Bone marrow (tissue), 2 donors: Measurements from ENCODE around the gene HDGFL2.

ENCODE experiments used
- DNase-seq, 2 donors: peaks; one replicate each; lab custom pipeline; 2025; lab: John Stamatoyannopoulos, UW

Gene HDGFL2

DNA sequence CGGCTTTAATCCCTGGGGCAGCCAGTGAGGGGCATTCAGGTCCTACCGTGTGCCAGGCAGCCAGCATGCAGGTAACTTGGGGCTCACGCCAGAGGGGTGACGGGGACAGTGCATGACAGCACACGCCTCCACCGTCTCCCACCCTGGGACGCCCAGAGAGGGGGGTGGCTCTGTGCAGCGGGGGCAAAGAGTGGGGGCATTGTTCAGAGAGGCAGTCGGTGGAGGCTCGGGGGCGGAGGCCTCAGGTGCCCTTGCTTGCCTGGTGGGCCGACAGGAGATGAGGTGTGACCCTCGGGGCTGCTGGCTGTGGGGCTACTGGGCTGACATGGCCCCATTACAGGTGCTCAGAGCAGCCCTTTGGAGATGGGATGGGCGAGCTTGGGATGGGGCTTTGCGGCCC is 27.8 kb downstream of the HDGFL2 start:
- DNase-seq, result no peak

DNA sequence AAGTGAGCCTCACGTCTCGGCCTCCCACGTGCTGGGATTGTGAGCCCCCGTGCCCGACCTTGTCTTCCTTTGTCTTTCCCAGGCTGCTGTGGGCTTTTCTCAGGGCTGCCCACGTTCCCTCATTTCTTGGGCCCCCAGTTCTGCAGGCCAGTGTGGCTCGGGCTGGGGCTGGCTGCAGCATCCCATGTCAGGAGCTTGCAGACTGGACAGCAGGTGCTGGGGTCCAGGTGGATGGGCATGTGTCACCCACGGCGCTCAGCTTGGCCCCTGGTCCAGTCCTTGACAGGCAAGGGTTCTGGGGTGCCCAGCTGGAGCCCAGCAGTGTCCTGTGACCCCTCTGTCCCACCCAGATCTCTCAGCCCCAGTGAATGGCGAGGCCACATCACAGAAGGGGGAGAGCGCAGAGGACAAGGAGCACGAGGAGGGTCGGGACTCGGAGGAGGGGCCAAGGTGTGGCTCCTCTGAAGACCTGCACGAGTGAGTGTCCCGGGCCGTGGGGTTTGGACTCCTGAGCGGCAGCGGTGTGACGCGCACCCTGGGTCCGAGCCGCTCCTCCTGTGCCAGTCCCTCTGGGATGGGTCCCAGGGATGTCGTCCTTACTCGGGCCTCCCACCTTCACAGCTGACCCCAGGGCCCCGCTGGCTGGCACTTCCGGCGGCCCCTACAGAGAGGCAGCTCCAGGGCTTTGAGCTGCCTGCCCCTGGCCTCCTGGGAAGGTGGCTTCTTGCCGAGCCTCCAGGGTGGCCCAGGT is 28.9 kb downstream of the HDGFL2 start:
- no peak for DNase-seq

DNA sequence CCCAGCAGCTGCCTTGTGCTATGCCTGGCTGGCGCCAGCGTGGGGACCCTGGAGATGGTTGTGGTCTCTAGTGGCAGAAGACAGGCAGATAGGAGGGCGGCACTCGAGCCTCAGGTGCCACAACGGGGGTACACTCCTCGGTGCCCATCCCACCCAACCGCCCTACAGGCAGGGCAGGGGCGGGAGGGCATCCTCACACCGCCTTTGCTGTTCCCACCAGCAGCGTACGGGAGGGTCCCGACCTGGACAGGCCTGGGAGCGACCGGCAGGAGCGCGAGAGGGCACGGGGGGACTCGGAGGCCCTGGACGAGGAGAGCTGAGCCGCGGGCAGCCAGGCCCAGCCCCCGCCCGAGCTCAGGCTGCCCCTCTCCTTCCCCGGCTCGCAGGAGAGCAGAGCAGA is 29.6 kb downstream of the HDGFL2 start:
- no peak for DNase-seq

DNA sequence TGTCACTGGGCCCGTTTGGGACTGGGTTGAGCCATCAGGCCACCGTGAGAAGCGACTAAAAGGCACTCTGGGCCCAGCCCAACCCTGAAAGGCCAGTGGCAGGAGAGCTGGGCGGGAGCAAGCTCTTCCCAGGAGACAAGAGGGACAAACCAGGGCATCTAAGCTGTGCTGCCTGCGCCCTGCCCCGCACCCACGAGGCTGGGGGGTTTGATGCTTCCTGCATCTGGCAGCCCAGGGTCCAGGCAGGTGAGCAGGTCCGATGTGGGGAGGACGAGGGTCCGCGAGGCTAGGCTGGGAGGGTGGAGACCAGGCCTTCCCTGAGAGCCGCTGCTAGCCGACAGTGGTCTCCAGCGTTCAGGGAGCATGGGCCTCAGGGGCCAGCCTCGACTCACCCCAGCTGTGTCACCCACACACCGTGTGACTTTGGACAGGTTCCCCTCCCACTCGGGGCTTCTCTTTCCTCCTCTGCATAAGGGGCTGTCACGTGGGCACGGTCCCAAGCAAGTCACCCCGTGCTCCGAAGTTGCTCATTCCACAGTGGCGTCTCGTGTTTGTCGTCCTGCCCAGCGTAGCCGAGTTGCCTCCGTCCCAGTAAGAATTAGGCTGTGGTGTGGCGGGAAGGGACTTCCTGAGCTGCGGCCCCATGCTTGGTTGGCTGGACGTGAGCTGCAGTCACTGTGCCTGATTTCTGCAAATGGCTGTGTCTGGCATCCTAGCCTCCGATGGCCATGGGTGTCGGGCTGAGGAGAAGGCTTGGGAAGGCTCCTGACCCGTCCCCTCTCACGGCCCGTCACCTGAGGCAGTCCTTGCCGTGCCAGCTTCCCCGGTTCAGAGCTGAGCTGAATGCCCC is 30.4 kb downstream of the HDGFL2 start:
- DNase-seq, result no peak

DNA sequence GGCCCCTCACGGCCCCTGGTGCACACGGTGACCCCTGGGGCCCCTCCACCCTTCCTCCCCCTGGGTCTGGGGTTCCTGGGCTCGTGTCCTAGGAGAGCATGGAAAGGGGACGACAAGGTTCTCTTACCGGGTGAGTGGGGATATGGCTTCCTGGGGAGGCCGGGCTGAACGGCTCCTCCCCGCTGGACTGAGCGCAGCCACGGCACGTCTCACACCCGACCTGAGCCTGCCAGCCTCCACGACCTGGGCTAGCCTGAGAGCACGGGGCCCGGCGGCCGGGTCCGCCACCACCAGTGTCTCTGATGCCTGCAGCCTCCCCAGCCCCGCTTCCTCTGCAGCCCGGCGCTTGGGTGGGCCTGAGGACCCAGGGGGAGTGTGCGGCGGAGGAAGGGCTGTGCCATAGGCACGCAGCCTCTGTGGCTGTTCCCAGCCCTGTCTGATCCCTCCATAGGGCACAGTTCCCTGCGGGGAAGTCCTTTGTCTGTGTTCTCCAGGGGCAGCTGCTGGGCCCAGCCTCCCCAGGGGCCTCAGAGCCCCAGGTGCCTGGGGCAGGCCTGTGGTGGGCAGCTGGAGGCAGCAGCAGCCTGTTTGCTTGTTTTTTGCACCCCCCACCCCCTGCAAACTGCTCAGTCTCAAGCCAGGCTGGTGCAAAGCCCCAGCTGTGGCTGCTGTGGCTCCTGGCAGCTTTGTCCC is 31.2 kb downstream of the HDGFL2 start:
- DNase-seq, result no peak

DNA sequence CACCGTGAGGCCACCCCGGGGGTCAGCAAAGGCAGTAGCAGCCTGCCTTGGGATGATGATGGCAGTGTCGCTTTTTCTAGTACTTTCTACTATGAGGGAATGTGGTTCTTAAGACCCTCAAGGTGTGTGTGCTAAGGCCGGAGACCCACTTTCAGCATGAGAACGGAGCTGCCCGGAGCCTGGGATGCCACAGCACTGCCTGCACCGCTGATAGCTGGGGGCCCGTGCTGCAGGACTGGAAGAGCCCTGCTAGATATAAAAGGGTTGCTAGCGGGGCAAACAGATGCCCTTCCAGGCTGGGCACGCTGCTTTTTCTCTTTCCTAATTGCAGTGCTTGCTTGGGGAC is 31.7 kb downstream of the HDGFL2 start:
- no peak for DNase-seq

DNA sequence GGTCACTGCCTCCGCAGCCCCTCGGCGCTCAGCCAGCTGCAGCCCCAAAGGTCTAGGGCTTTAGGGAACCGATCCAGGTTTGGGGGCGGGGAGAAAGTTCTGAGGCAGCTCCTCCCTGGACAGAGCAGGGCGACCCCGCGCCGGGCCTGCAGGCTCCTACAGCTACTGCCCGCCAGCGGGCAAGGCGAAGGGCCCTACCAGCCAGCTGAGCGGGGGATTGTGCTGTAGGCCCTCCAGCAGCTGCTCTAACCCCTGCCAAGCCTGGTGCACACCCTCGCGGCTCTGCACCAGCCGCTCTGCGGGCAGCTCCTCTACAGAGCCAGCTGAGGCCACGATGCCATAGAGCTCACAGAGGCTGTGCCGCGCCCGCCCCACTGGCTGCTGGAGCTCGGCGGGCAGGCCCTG is 32.2 kb downstream of the HDGFL2 start:
- no peak for DNase-seq

DNA sequence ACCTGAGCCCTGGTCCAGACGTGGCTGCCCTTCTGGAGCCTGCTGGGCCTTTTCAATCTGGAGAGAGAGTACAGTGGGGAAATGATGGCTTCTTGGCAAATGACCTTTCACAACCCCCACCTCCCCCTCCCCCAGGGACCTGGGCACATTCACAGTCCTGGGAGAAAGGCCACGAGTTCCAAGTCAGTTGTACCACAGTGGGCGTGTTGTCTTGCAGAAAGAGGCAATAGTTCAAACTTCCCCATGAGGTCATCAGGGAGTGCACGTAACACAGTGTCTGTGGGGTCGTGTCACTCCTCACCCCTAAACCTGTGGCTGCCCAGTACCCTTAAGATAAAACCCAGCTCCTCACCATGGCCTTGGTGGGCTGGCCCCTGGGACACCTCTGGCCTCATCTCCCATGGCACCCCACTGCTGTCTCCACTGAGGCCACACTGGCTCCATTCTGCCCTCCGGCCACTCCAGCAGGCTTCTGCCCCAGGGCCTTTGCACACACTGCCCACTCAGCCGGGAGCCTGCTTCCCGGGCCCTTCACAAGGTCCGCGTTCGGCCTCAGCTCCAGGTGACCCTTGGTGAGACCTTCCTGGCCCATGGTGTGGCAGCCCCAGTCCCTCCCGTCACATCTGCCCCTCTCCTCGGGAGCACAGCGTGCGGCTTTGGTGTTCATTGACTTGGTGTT is 32.9 kb downstream of the HDGFL2 start:
- peak in 1 of 2 donors; percentile 8 for DNase-seq

DNA sequence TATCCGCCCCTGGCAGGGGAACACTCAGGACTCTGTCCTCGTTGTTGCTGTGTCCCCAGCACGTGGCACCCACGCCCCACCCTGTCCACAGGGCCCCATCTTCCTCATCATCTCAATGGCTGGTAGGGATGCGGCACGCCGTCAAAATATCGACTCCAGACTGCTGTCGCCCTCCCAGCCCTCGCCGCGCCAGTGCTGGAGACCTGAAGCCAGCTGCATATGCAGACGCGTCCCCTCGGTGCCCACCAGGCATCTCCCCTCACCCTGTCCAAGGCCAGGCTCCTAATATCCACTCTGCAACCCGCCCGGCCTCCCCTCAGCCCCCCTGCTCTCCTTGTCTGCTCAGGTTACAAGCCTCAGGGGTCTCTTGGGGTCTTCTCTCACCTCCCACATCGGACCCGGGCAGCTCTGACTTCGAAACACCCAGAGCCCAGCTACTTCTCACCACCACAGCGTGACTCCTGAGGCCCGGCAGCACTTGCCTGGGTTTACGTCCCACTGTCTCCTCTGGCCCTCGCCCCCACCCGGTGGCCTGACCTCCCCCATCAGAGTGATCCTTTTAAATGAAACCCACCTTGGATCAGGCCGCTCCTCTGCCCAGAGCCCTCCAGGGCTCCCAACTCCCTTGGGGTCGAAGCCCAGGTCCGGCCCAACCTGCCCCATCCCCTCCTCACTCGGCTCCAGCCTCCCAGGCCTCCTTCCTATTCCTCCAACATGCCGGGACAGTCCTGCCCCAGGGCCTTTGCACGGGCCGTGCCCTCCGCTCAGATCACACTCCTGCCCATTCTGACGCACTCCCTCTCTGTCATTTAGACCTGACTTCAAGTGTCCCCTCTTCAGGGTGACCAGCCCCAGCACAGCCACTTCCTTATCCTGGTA is 33.7 kb downstream of the HDGFL2 start:
- no peak for DNase-seq

DNA sequence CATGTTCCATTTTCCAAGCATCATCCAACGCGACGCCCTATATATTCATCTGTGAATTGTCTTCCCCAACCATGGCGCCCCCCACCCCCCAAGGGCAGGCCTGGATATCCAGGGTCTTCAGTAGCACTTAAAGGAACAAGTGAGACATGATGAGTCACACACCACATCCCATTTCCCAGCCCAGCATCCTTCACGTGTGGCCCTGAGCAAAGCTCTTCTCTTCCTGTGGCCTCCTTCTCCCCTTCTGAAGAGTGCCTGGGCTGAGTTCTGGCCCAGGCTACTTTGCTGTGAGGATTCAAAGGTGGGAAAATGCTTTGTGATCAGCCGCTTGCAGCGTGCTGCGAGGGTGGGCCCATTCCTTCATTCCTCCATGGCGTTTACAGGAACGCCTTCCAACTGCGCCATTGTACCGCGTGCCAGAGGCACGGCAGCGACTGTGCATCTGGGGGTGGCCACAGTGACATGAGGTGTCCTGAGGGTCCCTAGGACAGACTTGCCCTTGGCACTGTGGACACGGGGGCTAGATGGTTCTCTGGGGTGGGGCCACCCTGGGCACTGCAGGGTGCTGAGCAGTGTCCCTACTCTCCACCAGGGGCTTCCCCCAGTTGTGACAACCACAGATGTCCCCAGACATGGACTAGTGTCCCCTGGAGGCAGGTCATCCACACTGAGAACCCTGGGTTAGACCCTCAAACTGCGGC is 34.5 kb downstream of the HDGFL2 start:
- peak in 1 of 2 donors; percentile 55 for DNase-seq

DNA sequence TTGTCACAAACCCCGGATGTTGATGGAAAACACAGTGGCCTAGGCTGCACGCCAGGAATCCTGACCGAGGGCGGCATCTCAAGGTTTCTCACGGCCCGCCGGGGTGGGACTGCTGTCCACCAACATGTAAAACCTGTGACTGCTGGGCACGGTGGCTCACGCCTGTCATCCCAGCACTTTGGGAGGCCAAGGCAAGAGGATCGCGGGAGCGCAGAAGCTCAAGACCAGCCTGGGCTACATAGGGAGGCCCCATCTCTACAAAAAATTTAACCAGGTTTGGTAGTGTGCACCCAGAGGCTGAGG is 35.0 kb downstream of the HDGFL2 start:
- DNase-seq, result no peak

DNA sequence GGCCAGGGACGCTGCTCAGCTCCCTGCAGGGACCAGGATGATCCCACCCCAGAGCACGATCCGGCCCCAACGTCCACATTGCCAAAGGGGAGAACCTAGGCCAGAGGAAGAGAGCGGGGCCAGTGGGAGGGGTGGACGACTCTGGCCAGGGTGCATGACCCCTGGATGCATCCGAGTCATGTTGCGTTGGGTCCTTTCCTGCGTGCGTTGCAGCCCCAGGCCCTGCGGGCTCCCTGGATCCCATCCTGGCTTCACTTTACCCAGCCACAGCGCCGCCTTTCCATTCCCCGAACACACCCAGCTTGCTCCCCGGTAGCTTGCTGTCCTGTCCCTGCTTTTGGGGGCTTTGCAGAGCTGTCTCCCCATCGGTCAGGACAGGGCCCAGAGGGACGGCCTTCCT is 35.7 kb downstream of the HDGFL2 start:
- no peak for DNase-seq

DNA sequence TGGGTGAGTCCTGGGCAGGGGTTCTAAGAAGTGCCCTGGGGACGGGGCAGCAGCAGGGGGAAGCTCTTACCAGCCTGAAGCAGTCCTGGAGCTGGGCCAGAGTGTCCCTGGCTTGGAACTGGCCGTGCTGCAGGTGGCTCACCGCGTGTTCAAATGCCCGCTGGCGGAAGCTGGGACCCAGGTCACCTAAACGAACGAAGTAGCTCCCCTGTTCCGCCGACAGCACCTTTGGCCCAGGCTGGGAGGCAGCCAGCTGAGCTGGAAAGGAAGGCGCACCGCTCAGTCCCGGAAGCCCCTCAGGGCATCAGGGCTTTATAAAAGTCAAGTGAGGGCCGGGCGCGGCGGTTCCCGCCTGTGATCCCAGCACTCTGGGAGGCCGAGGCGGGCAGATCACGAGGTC is 36.6 kb downstream of the HDGFL2 start:
- no peak for DNase-seq

DNA sequence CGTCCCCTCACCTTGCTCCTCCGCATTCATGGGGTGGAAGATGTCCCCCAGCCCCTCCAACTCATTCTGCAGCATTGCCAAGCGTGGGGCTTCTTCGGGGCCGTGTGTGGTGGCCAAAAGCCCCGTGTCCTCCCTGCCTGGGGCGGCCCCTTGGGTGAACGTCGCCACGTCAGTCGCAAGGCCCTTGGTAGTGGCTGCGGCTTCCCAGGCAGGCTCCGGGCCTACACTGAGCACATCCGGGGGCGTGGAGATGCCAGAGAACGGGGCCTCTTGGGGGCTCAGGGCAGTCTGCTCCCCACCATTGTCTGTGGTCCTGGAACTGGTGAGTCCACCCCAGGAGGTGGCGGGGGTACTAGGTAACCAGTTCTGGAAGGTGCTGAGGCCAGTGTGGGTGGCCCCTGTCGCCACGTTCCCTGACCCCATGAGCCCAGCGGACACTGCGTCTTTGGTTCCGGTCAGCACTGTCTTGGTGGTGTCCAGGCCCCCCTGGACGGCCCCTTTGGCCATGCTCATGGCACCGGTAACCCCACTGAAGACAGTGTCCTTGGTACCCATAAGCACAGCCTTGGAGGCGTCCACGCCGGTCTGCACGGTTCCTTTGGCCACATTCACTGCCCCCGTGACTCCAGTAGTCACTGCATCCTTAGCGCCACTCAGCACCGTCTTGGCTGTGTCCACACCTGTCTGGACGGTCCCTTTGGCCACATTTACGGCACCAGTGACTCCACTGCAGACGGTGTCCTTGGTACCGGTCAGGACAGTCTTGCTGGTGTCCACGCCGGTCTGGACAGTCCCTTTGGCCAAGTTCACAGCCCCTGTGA is 38.5 kb downstream of the HDGFL2 start:
- DNase-seq, result no peak

DNA sequence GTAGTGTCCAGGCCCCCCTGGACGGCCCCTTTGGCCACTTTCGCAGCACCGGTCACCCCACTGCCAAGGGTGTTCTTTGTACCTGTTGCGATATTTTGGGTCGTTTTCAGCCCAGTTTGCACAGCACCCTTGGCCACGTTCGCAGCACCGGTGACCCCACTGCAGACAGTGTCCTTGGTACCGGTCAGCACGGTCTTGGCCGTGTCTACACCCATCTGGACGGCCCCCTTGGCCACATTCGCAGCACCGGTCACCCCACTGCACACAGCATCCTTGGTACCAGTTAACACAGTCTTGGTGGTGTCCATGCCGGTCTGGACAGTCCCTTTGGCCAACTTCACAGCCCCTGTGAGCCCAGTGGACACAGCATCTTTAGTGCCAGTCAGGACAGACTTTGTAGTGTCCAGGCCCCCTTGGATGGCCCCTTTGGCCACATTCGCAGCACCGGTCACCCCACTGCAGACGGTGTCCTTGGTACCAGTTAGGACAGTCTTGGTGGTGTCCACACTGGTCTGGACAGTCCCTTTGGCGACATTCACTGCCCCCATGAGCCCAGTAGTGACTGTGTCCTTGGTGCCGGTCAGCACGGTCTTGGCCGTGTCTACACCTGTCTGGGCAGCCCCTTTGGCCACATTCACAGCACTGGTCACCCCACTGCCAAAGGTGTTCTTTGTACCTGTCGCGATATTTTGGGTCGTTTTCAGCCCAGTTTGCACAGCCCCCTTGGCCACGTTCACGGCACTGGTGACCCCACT is 39.4 kb downstream of the HDGFL2 start:
- no peak for DNase-seq

DNA sequence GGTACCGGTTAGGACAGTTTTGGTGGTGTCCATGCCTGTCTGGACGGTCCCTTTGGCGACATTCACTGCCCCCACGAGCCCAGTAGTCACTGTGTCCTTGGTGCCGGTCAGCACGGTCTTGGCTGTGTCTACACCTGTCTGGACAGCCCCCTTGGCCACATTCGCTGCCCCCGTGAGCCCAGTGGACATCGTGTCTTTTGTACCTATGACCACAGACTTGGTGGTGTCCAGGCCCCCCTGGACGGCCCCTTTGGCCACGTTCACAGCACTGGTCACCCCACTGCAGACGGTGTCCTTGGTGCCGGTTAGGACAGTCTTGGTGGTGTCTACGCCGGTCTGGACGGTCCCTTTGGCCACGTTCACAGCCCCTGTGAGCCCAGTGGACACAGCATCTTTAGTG is 40.0 kb downstream of the HDGFL2 start:
- no peak for DNase-seq

DNA sequence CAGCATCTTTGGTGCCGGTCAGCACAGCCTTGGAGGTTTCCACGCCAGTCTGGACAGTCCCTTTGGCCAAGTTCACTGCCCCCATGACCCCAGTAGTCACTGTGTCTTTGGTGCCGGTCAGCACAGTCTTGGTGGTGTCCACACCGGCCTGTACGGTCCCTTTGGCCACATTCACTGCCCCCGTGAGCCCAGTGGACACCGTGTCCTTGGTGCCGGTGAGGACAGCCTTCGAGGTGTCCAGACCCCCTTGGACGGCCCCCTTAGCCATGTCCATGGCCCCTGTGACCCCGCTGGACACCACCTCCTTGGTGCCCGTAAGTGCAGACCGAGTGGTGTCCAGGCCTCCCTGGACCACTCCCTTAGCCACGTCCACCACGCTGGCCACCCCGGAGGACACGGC is 41.2 kb downstream of the HDGFL2 start:
- DNase-seq, result no peak

DNA sequence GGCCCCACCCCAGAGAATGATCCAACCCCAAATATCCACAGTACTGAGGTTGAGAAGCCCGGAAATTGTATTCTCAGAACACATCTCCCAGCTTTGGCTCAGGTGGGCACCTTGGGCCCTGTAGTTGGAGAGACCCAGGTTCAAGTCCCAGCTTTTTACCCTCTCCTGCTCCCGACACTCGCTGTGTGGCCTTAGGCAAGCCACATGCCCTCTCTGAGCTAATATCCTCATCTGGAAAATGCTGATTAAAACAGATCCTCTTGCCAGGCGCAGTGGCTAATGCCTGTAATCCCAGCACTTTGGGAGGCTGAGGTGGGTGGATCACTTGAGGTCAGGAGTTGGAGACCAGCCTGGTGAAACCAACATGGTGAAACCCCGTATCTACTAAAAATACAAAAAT is 43.6 kb downstream of the HDGFL2 start:
- no peak for DNase-seq

DNA sequence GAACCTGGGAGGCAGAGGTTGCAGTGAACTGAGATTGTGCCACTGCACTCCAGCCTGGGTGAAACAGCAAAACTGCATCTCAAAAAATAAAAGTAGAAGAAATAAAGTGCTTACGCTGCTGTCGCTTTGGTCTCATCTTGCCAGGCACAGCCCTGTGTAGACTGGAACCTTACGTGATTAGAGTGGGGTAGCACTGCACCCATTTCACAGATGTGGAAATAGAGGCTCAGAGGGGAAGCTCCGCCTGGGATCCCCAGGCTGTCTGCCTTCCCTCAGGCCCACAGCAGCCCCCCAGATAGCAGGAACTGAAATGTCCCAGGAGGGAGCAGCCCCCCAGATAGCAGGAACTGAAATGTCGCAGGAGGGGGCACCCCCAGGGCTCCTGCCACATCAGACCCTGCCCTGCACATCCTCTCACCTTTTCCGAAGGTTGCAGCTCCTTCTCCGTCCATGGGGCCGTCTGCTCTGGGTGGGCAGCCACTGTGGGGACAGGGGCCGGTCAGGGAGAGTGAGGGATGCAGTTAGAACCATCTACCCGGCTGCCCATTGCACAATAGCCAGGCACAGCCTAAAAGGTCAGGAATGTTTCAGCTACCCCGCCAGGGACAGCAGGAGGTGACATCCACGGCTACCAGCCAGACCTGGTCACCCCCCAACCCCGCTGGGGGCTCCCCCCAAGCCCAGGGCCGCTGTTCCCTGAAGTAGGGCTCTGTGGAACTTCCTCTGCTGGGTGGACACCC is 44.3 kb downstream of the HDGFL2 start:
- DNase-seq, result no peak
